Stomach smooth muscle (tissue), 2 donors: ENCODE measurements around the gene BTRC.

Experiments
- H3K27ac ChIP-seq: one replicate; pipeline ENCODE4 v1.7.0; 2013; ENCODE audit warnings: mild to moderate bottlenecking, low read length, inconsistent platforms
- H3K27me3 ChIP-seq, 2 donors: one replicate each; pipeline ENCODE4 v1.7.0; 2013; ENCODE audit warnings: low read length in 2 of 2; ENCODE audit not compliant: insufficient read depth in 2 of 2, control insufficient read depth in 1 of 2
- H3K36me3 ChIP-seq, 2 donors: one replicate each; pipeline ENCODE4 v1.7.0; 2013; ENCODE audit warnings: low read length in 2 of 2; ENCODE audit not compliant: control insufficient read depth in 2 of 2, insufficient read depth in 2 of 2
- H3K4me1 ChIP-seq: one replicate; pipeline ENCODE4 v1.7.0; 2013; ENCODE audit warnings: low read length; ENCODE audit not compliant: control insufficient read depth, insufficient read depth
- H3K4me3 ChIP-seq, 2 donors: one replicate each; pipeline ENCODE4 v1.7.0; 2013; ENCODE audit warnings: low read length in 2 of 2
- H3K9ac ChIP-seq, 2 donors: one replicate each; pipeline ENCODE4 v1.7.0; 2013; ENCODE audit warnings: low read length in 2 of 2, mild to moderate bottlenecking in 1 of 2
- H3K9me3 ChIP-seq, 2 donors: one replicate each; pipeline ENCODE4 v1.7.0; 2013; ENCODE audit warnings: low read length in 2 of 2; ENCODE audit not compliant: control insufficient read depth in 2 of 2
- donor health status: healthy.
- donor health status: Pancreatic carcinoma.

The BTRC gene

GRCh38 chr10:101464599-101464998 lies 110.6 kb downstream of the BTRC start:
- Histone ChIP-seq H3K27me3 (no peaks in the 10 kb centered on the region), H3K36me3 (no peaks in the 10 kb centered on the region), H3K9ac (no peak overlapping the region), H3K27ac (no peak overlapping the region), H3K9me3 (no peaks in the 10 kb centered on the region), H3K4me1 (no peaks in the 10 kb centered on the region), H3K4me3 (no peak overlapping the region)

- H3K27ac ChIP-seq: no peak overlapping the region
- no peak overlapping the region for H3K4me3 ChIP-seq
- no peaks in the 10 kb centered on the region for H3K27me3 ChIP-seq
- no peak overlapping the region for H3K9ac ChIP-seq
- H3K36me3 ChIP-seq: no peaks in the 10 kb centered on the region
- H3K9me3 ChIP-seq: no peaks in the 10 kb centered on the region
- H3K4me1 ChIP-seq: no peaks in the 10 kb centered on the region
Observed at GRCh38 chr10:101466016-101466912, 112.3 kb downstream of the BTRC start.

- no peaks in the 10 kb centered on the region for H3K36me3 ChIP-seq
- no peak overlapping the region for H3K27ac ChIP-seq
- no peaks in the 10 kb centered on the region for H3K4me1 ChIP-seq
- no peaks in the 10 kb centered on the region for H3K27me3 ChIP-seq
- no peak overlapping the region for H3K4me3 ChIP-seq
- H3K9ac ChIP-seq: no peak overlapping the region
- no peaks in the 10 kb centered on the region for H3K9me3 ChIP-seq
Observed at GRCh38 chr10:101467286-101467770, 113.4 kb downstream of the BTRC start.

- no peak overlapping the region for H3K9ac ChIP-seq
- no peaks in the 10 kb centered on the region for H3K27me3 ChIP-seq
- no peaks in the 10 kb centered on the region for H3K36me3 ChIP-seq
- H3K9me3 ChIP-seq: no peaks in the 10 kb centered on the region
- no peak overlapping the region for H3K4me3 ChIP-seq
- H3K4me1 ChIP-seq: no peaks in the 10 kb centered on the region
- H3K27ac ChIP-seq: no peak overlapping the region
Observed at GRCh38 chr10:101468159-101468558, 114.2 kb downstream of the BTRC start.

- Histone ChIP-seq H3K4me1 (no peaks in the 10 kb centered on the region), H3K36me3 (no peaks in the 10 kb centered on the region), H3K27ac (no peak overlapping the region), H3K27me3 (no peaks in the 10 kb centered on the region), H3K4me3 (no peak overlapping the region), H3K9me3 (no peaks in the 10 kb centered on the region), H3K9ac (no peak overlapping the region)
Observed at GRCh38 chr10:101476383-101476782, 122.4 kb downstream of the BTRC start.

- Histone ChIP-seq H3K36me3 (no peaks in the 10 kb centered on the region), H3K4me3 (no peak overlapping the region), H3K9ac (no peak overlapping the region), H3K27me3 (no peaks in the 10 kb centered on the region), H3K27ac (no peak overlapping the region), H3K4me1 (no peaks in the 10 kb centered on the region), H3K9me3 (no peaks in the 10 kb centered on the region)
Observed at GRCh38 chr10:101478956-101479355, 125.0 kb downstream of the BTRC start.

- Histone ChIP-seq H3K9ac (no peak overlapping the region), H3K27ac (no peak overlapping the region), H3K9me3 (no peaks in the 10 kb centered on the region), H3K4me1 (no peaks in the 10 kb centered on the region), H3K36me3 (no peaks in the 10 kb centered on the region), H3K27me3 (no peaks in the 10 kb centered on the region), H3K4me3 (no peak overlapping the region)
Observed at GRCh38 chr10:101481256-101481655, 127.3 kb downstream of the BTRC start.

GRCh38 chr10:101482568-101482967 lies 128.6 kb downstream of the BTRC start:
- H3K9ac ChIP-seq: no peak overlapping the region
- H3K4me1 ChIP-seq: no peaks in the 10 kb centered on the region
- H3K36me3 ChIP-seq: no peaks in the 10 kb centered on the region
- no peak overlapping the region for H3K27ac ChIP-seq
- no peaks in the 10 kb centered on the region for H3K9me3 ChIP-seq
- no peaks in the 10 kb centered on the region for H3K27me3 ChIP-seq
- H3K4me3 ChIP-seq: no peak overlapping the region

- Histone ChIP-seq H3K27me3 (no peaks in the 10 kb centered on the region), H3K9me3 (no peaks in the 10 kb centered on the region), H3K4me3 (no peak overlapping the region), H3K36me3 (no peaks in the 10 kb centered on the region), H3K4me1 (no peaks in the 10 kb centered on the region), H3K27ac (no peak overlapping the region), H3K9ac (no peak overlapping the region)
Observed at GRCh38 chr10:101484175-101484745, 130.3 kb downstream of the BTRC start.

- Histone ChIP-seq H3K9ac (no peak overlapping the region), H3K4me1 (no peaks in the 10 kb centered on the region), H3K36me3 (no peaks in the 10 kb centered on the region), H3K27ac (no peak overlapping the region), H3K4me3 (no peak overlapping the region), H3K27me3 (no peaks in the 10 kb centered on the region), H3K9me3 (no peaks in the 10 kb centered on the region)
Observed at GRCh38 chr10:101485207-101485606, 131.2 kb downstream of the BTRC start.
